Activated CD4-positive, alpha-beta T cell treated with anti-CD3 and anti-CD28 coated beads for 24 hours (primary cell): ENCODE measurements around the gene ATP6V0A1.

ENCODE experiments used
- DNase-seq, 2 donors: peaks; one replicate each; pipeline ENCODE4 v3.0.0-alpha.2; 2020; ENCODE audit warnings: low read depth in 2 of 2

Gene ATP6V0A1

GRCh38 chr17:42561897-42562387 is 103.3 kb downstream of the ATP6V0A1 start, which contains the start of gene COASY:
COASY (plus strand) TSS chr17:42562148; CDS start chr17:42562623, 475 bp downstream.
- peak; percentile 84 to 94 for DNase-seq

DNA sequence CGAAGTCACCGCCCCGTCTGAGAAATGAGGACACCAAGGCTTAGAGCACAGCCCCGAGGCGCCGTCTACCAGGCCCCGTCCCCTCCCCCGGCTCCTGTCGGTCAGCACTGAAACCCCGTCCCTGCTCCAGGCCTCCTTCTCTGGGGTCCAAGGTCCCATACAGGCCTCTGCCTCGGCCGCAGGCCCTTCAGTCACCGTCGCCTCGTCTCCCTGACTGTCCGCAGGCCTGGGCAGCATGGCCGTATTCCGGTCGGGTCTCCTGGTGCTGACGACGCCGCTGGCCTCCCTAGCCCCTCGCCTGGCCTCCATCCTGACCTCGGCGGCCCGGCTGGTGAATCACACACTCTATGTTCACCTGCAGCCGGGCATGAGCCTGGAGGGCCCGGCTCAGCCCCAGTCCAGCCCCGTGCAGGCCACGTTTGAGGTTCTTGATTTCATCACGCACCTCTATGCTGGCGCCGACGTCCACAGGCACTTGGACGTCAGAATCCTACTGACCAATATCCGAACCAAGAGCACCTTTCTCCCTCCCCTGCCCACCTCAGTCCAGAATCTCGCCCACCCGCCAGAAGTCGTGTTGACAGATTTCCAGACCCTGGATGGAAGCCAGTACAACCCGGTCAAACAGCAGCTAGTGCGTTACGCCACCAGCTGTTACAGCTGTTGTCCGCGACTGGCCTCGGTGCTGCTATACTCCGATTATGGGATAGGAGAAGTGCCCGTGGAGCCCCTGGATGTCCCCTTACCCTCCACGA is 103.9 kb downstream of the ATP6V0A1 start:
- no peak for DNase-seq

DNA sequence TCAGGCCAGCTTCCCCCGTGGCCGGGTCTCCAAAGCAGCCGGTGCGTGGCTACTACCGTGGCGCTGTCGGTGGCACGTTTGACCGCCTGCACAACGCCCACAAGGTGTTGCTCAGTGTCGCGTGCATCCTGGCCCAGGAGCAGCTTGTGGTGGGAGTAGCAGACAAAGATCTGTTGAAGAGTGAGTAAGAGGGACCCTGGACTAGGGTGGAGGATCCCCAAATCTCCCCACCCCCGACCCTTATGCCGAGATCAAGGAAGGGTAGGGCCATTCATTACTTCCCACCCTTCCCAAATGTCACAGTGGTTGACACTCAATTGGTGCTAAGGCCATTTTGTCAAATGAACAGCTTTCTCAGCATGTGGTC is 104.4 kb downstream of the ATP6V0A1 start:
- no peak for DNase-seq

GRCh38 chr17:42563543-42563942 is 104.9 kb downstream of the ATP6V0A1 start:
- no peak for DNase-seq

DNA sequence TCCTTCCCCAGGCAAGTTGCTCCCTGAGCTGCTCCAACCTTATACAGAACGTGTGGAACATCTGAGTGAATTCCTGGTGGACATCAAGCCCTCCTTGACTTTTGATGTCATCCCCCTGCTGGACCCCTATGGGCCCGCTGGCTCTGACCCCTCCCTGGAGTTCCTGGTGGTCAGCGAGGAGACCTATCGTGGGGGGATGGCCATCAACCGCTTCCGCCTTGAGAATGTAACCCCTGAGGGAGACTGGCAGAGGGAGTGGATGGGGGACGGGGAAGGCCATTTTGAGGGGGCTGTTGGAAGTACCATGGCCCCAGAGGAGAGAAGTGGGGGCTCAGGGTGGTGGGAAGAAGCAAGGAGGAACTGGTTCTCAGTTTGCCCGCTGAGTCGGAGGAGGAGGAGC is 105.3 kb downstream of the ATP6V0A1 start:
- no peak for DNase-seq

GRCh38 chr17:42564815-42565522 is 106.3 kb downstream of the ATP6V0A1 start:
- no peak for DNase-seq

- DNase-seq = no peak
Observed at GRCh38 chr17:42565523-42566214, 107.0 kb downstream of the ATP6V0A1 start.

- no peak for DNase-seq
Observed at GRCh38 chr17:42566215-42566882, 107.7 kb downstream of the ATP6V0A1 start.

DNA sequence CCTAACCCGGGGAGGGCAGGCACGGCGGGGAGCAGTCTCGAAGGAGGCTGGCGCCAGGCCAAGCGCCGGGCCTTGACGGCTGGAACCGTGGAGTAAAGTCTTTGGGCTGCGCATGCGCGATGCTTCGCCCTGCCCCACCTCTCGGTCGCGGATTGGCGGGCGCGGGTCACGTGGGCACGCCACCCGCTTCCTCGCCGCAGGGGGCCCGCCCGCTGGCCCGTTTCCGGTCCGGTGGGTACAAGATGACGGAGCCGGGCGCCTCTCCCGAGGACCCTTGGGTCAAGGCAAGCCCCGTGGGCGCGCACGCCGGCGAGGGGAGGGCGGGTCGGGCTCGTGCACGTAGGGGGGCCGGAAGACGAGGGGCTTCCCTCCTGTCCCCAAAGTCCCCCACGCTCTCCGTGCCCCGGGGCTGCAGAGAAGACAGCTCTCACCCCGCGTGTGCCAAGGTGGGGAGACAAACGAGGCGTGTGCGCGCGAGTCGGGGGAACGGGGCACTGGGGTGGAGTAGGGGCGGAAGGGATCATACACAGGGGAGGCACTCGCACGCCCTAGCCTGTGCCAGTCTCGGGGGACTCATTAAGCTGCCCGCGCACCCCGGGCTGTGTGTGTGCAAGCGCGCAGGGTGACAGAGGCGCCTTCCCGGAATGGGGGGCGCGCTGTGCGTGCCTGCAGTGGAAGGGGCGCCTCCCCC is 108.3 kb downstream of the ATP6V0A1 start, which contains the start of gene MLX:
Gene MLX, plus strand, starts transcription at position 218 of the 691 bp plus-strand sequence. Its CDS starts 25 bp downstream, at position 243.
- peak; percentile 83 to 90 for DNase-seq

GRCh38 chr17:42568341-42569111 is 109.8 kb downstream of the ATP6V0A1 start:
- no peak for DNase-seq

DNA sequence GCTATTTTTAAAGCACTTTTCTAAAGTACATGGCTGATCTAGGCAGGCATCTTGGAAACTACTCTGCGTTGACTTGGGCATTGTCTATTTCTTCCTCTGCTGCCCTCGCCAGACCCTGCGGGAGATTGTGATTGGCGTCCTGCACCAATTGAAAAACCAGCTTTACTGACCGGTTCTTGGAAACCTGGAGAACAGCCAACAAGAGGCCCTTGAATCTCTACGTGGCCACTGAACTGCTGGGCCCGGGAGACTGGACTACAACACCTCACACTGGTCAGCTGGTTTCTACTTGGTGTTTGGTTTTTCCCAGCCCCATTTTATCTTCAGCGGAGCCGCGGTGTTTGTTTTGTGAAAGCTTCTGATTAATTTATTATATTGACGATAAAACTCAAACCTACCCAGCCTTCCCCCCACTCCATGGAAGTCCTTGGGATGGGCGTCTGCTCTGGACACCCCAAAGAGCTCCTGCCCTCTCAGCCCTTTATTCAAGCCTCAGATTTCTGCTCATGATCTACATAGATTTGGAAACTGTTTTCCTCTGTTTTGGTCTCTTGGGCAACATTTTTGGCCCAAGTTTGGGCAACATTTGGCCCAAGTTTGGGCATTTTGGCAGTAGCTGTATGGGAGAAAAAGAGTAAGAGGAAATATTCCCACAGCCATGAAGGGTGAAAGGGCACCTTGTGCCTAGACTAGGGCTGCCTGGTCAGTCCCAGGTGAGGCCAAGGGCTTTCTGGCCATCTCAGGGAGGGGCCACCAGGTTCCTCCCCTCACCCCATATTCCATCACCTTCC is 113.0 kb downstream of the ATP6V0A1 start:
- DNase-seq = no peak
